Activated CD4-positive, alpha-beta T cell treated with anti-CD3 and anti-CD28 coated beads, Interleukin-2, amount 10 ng/mL, durations not matched to agents 7 days and 5 days (primary cell): Measurements from ENCODE around the gene SHKBP1. TPM values are rescaled to one million over a fixed set of nuclear protein-coding genes. Genes with fewer than 3 reads are reported as not detected.
A peak's percentile ranks its signal among the peaks of the same experiment; 100 is the strongest.
"Not testable (repeated sequence)": the region's sequence is repeated elsewhere in the genome, so short reads cannot be mapped to it uniquely, and the experiment has no call there.

Experiments
- CTCF ChIA-PET: fragments of 350-600 bp; sonication (Branson Sonifier 250); formaldehyde crosslinking; loops from one replicate; lab custom pipeline; 2021; ENCODE audit warnings: antibody characterized with exemption; lab: Charles Lee
- POLR2A ChIA-PET: fragments of 350-600 bp; sonication (Branson Sonifier 250); formaldehyde crosslinking; loops from one replicate; lab custom pipeline; 2021; ENCODE audit warnings: antibody characterized with exemption; lab: Charles Lee
- DNase-seq: peaks from one replicate; pipeline ENCODE4 v3.0.0-alpha.2; 2020
- H3K27ac Mint-ChIP-seq: one replicate; pipeline ENCODE4 v1.8.0; 2021; ENCODE audit warnings: mild to moderate bottlenecking, moderate library complexity, mixed read lengths
- H3K27me3 Mint-ChIP-seq: one replicate; pipeline ENCODE4 v1.8.0; 2021; ENCODE audit warnings: mixed read lengths
- H3K36me3 Mint-ChIP-seq: one replicate; pipeline ENCODE4 v1.8.0; 2021; ENCODE audit warnings: low read depth, mixed read lengths
- H3K4me1 Mint-ChIP-seq: one replicate; pipeline ENCODE4 v1.8.0; 2021; ENCODE audit warnings: mixed read lengths
- H3K4me3 Mint-ChIP-seq: one replicate; pipeline ENCODE4 v1.8.0; 2021; ENCODE audit warnings: mild to moderate bottlenecking, moderate library complexity, mixed read lengths
- H3K9me3 Mint-ChIP-seq: one replicate; pipeline ENCODE4 v1.8.0; 2021; ENCODE audit warnings: mixed read lengths
- total RNA-seq, 2 experiments: library from RNA; stranded (reverse); gene quantifications; one replicate each; pipeline ENCODE4 v1.2.3, GENCODE V29; 2021

The SHKBP1 gene
- total RNA-seq, 2 experiments from 2014 or later = 147 to 158 TPM

GRCh38 chr19:40617961-40618360, 41.3 kb downstream of the SHKBP1 start:
- Mint-ChIP-seq H3K36me3 (peaks cover 22% of the 10 kb centered on the region), H3K4me1 (peaks cover 29% of the 10 kb centered on the region), H3K27me3 (no peaks in the 10 kb centered on the region), H3K27ac (no peak overlapping the region), H3K9me3 (no peaks in the 10 kb centered on the region), H3K4me3 (no peak overlapping the region)
- ChIA-PET CTCF (interaction anchor here (0.9 kb wide), 1 partner anchor 647 kb away, joined by 5 read pairs; no protein-coding TSS in a partner anchor), POLR2A (no interaction called here)
- DNase-seq = no peak

DNA sequence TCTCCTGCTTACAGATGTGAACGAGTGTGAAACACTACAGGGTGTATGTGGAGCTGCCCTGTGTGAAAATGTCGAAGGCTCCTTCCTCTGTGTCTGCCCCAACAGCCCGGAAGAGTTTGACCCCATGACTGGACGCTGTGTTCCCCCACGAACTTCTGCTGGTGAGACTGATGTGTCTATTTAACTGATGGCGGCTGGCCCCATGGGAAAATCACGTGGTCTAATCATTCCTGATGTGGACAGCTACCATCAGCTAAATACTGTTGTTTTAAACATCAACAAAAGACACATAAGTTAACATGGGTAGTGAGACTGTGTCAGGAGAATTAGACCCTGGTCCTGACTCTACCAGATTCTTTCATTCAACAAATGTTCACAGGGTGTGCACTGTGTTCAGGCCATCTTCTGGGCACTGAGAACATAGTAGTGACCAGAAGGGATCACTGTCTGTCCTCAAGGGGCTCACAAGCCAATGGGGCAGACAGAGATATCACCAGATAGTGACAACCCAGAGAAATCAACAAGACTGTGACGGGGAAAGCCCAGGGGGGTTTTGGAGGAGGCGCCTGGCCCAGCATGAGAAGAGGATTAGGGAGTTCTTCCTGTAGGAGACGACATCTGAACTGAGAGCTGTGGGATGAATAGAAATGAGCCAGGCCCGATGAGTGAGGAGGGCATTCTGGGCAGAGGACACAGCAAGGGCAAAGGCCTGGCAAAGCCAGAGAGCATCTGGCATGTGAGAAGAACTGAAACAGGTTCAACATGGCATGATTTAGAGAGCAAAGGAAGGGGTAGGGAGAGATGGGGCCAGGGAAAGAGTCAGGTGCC, 42.9 kb downstream of the SHKBP1 start:
- DNase-seq = no peak
- POLR2A ChIA-PET = interaction anchor here (0.7 kb wide), 1 partner anchor 24 kb away, joined by 3 read pairs; no protein-coding TSS in a partner anchor
- H3K4me3 Mint-ChIP-seq = no peak overlapping the region
- H3K4me1 Mint-ChIP-seq = peaks cover 23% of the 10 kb centered on the region
- H3K9me3 Mint-ChIP-seq = no peaks in the 10 kb centered on the region
- peaks cover 26% of the 10 kb centered on the region for H3K36me3 Mint-ChIP-seq
- no peaks in the 10 kb centered on the region for H3K27me3 Mint-ChIP-seq
- no peak overlapping the region for H3K27ac Mint-ChIP-seq
- CTCF ChIA-PET = interaction anchor here (1.0 to 2.3 kb wide), 2 partner anchors 15 kb away, joined by 3 to 13 read pairs; no protein-coding TSS in a partner anchor

DNA sequence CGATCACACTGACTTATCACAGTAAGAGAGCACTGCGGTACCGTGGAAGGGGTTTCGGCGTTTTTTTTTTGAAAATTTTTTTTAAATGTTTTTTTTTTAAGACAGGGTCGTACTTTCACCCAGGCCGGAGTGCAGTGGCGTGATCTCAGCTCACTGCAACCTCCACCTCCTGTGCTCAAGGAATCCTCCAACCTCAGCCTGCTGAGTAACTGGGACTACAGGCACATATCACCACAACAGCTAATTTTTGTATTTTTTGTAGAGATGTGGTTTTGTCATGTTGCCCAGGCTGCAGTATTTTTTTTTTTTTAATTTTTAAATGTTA, 43.5 kb downstream of the SHKBP1 start:
- DNase-seq = no peak
- Mint-ChIP-seq H3K4me3 (no peak overlapping the region), H3K27me3 (no peaks in the 10 kb centered on the region), H3K4me1 (peaks cover 22% of the 10 kb centered on the region), H3K27ac (no peak overlapping the region), H3K9me3 (no peaks in the 10 kb centered on the region), H3K36me3 (peaks cover 26% of the 10 kb centered on the region)
- CTCF ChIA-PET = interaction anchor here (0.6 to 2.3 kb wide), 6 partner anchors 10 to 377 kb away, joined by 3 to 13 read pairs (median 3); no protein-coding TSS in a partner anchor
- POLR2A ChIA-PET = no interaction called here

DNA sequence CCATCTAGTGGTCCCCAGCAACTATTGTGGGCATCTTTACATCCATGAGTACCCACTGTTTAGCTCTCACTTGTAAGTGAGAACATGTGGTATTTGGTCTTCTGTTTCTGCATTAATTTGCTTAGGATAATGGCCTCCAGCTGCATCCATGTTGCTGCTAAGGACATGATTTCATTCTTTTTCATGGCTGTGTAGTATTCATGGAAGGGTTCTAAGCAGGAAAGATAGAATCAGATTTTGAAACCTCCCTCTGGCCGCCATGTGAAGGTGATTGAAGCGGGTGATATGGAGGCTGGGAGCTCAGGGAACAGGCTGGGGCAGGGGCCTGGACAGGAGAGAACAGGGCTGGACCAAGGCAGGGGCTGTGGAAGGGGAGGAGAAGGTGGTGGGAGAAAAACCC, 44.6 kb downstream of the SHKBP1 start:
- ChIA-PET POLR2A (no interaction called here), CTCF (interaction anchor here (1.1 to 2.3 kb wide), 3 partner anchors 13 to 19 kb away, joined by 3 to 13 read pairs (median 3); no protein-coding TSS in a partner anchor)
- Mint-ChIP-seq H3K9me3 (no peaks in the 10 kb centered on the region), H3K36me3 (peaks cover 27% of the 10 kb centered on the region), H3K4me1 (peaks cover 19% of the 10 kb centered on the region), H3K27me3 (no peaks in the 10 kb centered on the region), H3K27ac (no peak overlapping the region), H3K4me3 (no peak overlapping the region)
- no peak for DNase-seq

GRCh38 chr19:40621966-40622772, 45.5 kb downstream of the SHKBP1 start:
- Mint-ChIP-seq H3K9me3 (no peaks in the 10 kb centered on the region), H3K27ac (peak overlapping the region; percentile 76), H3K27me3 (no peaks in the 10 kb centered on the region), H3K4me1 (peaks cover 19% of the 10 kb centered on the region), H3K36me3 (peaks cover 28% of the 10 kb centered on the region), H3K4me3 (no peak overlapping the region)
- no peak for DNase-seq
- ChIA-PET POLR2A (no interaction called here), CTCF (interaction anchor here (2.3 to 4.8 kb wide), 2 partner anchors 12 to 13 kb away, joined by 13 to 31 read pairs; no protein-coding TSS in a partner anchor)

- Mint-ChIP-seq H3K9me3 (no peaks in the 10 kb centered on the region), H3K27me3 (no peaks in the 10 kb centered on the region), H3K36me3 (peaks cover 29% of the 10 kb centered on the region), H3K27ac (peak overlapping the region; percentile 74), H3K4me3 (no peak overlapping the region), H3K4me1 (peaks cover 19% of the 10 kb centered on the region)
- DNase-seq = no peak
- CTCF ChIA-PET = interaction anchor here (0.9 to 4.8 kb wide), 2 partner anchors 12 to 99 kb away, joined by 3 to 31 read pairs; no protein-coding TSS in a partner anchor
- POLR2A ChIA-PET = no interaction called here
These were observed 46.1 kb downstream of the SHKBP1 start for GRCh38 chr19:40622773-40623075.

GRCh38 chr19:40623403-40624251, 47.0 kb downstream of the SHKBP1 start:
- no peaks in the 10 kb centered on the region for H3K9me3 Mint-ChIP-seq
- peaks cover 19% of the 10 kb centered on the region for H3K4me1 Mint-ChIP-seq
- CTCF ChIA-PET = interaction anchor here (0.9 to 4.8 kb wide), 3 partner anchors 11 to 100 kb away, joined by 3 to 31 read pairs (median 4); no protein-coding TSS in a partner anchor
- H3K4me3 Mint-ChIP-seq = no peak overlapping the region
- DNase-seq = no peak
- peaks cover 26% of the 10 kb centered on the region for H3K36me3 Mint-ChIP-seq
- no peaks in the 10 kb centered on the region for H3K27me3 Mint-ChIP-seq
- POLR2A ChIA-PET = no interaction called here
- H3K27ac Mint-ChIP-seq = no peak overlapping the region

DNA sequence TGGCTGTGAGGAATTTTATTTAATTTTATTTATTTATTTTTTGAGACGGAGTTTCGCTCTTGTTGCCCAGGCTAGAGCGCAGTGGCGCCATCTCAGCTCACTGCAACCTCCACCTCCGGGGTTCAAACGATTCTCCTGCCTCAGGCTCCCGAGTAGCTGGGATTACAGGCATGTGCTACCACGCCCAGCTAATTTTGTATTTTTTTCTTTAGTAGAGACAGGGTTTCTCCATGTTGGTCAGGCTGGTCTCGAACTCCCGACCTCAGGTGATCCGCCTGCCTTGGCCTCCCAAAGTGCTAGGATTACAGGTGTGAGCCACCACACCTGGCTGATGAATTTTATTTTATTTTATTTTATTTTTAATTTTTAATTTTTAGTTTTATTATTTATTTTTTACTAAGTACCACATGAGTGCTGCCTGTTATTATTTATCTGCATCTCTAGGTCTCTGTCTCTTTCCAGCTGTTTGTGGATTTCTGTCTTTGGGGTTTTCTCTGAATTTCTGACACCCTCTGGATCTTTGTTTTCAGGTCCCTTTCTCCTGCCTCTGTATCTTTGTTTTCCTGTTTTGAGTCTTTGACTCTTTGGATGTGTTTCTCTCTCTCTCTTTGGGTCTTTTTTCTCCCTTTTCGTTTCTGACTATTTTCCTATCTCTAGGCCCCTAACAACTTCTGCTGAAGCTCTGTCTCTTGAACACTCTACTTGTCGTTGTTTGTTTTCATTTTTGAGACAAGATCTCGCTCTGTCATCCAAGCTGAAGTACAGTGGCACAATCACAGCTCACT, 47.9 kb downstream of the SHKBP1 start:
- H3K27me3 Mint-ChIP-seq, DNase-seq, H3K4me3 Mint-ChIP-seq, H3K27ac Mint-ChIP-seq, POLR2A ChIA-PET, H3K9me3 Mint-ChIP-seq: not testable (repeated sequence)
- Mint-ChIP-seq H3K36me3 (peaks cover 23% of the 10 kb centered on the region), H3K4me1 (peaks cover 19% of the 10 kb centered on the region)
- CTCF ChIA-PET = interaction anchor here (1.6 to 4.8 kb wide), 2 partner anchors 10 to 26 kb away, joined by 4 to 31 read pairs; no protein-coding TSS in a partner anchor

GRCh38 chr19:40625406-40626120, 48.9 kb downstream of the SHKBP1 start:
- no peak overlapping the region for H3K4me3 Mint-ChIP-seq
- peak overlapping the region; percentile 10 for H3K27ac Mint-ChIP-seq
- ChIA-PET POLR2A (no interaction called here), CTCF (interaction anchor here (4.8 kb wide), 1 partner anchor 9 kb away, joined by 31 read pairs; no protein-coding TSS in a partner anchor)
- H3K9me3 Mint-ChIP-seq = no peaks in the 10 kb centered on the region
- H3K4me1 Mint-ChIP-seq = peaks cover 22% of the 10 kb centered on the region
- H3K36me3 Mint-ChIP-seq = peaks cover 24% of the 10 kb centered on the region
- DNase-seq = no peak
- no peaks in the 10 kb centered on the region for H3K27me3 Mint-ChIP-seq

DNA sequence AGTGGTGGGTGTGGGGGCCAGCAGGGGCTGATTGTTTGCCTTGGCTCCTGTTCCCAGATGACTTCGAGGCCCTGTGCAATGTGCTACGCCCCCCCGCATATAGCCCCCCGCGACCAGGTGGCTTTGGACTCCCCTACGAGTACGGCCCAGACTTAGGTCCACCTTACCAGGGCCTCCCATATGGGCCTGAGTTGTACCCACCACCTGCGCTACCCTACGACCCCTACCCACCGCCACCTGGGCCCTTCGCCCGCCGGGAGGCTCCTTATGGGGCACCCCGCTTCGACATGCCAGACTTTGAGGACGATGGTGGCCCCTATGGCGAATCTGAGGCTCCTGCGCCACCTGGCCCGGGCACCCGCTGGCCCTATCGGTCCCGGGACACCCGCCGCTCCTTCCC, 50.2 kb downstream of the SHKBP1 start:
- POLR2A ChIA-PET = no interaction called here
- H3K27ac Mint-ChIP-seq = no peak overlapping the region
- no peaks in the 10 kb centered on the region for H3K27me3 Mint-ChIP-seq
- DNase-seq = no peak
- CTCF ChIA-PET = interaction anchor here (4.8 kb wide), 1 partner anchor 7 kb away, joined by 31 read pairs; no protein-coding TSS in a partner anchor
- H3K4me1 Mint-ChIP-seq = peaks cover 25% of the 10 kb centered on the region
- H3K4me3 Mint-ChIP-seq = no peak overlapping the region
- no peaks in the 10 kb centered on the region for H3K9me3 Mint-ChIP-seq
- H3K36me3 Mint-ChIP-seq = peaks cover 19% of the 10 kb centered on the region
